H9 (cell line): ENCODE data around the gene FAM53B. TPM values are rescaled to one million over a fixed set of nuclear protein-coding genes. Genes with fewer than 3 reads are reported as not detected.

ENCODE experiments used
- DNase-seq: peaks from one replicate; pipeline ENCODE4 v3.0.0-alpha.2; 2017
- H2AFZ ChIP-seq: one replicate; pipeline ENCODE4 v1.6.1; 2013; ENCODE audit warnings: mild to moderate bottlenecking, low read length, control low read depth, moderate library complexity
- H2AK5ac ChIP-seq: 2 replicates; pipeline ENCODE4 v1.6.1; 2013; ENCODE audit warnings: low read length, control low read depth, mixed read lengths; ENCODE audit not compliant: insufficient read length
- H2BK120ac ChIP-seq: one replicate; pipeline ENCODE4 v1.6.1; 2013; ENCODE audit warnings: low read depth, mild to moderate bottlenecking, low read length, control low read depth, inconsistent platforms; ENCODE audit not compliant: poor library complexity, severe bottlenecking
- H2BK12ac ChIP-seq: 2 replicates; pipeline ENCODE4 v1.6.1; 2013; ENCODE audit warnings: low read length, control low read depth, mixed read lengths, low read depth; ENCODE audit not compliant: insufficient read length
- H2BK15ac ChIP-seq: 2 replicates; pipeline ENCODE4 v1.6.1; 2013; ENCODE audit warnings: low read depth, low read length, control low read depth
- H2BK20ac ChIP-seq: one replicate; pipeline ENCODE4 v1.6.1; 2013; ENCODE audit warnings: low read depth, mild to moderate bottlenecking, low read length, control low read depth, inconsistent platforms; ENCODE audit not compliant: poor library complexity, severe bottlenecking
- H2BK5ac ChIP-seq: 2 replicates; pipeline ENCODE4 v1.6.1; 2013; ENCODE audit warnings: low read length, control low read depth, mixed read lengths; ENCODE audit not compliant: insufficient read length
- H3K14ac ChIP-seq: 2 replicates; pipeline ENCODE4 v1.6.1; 2013; ENCODE audit warnings: low read length, control low read depth; ENCODE audit not compliant: insufficient read depth
- H3K18ac ChIP-seq: 2 replicates; pipeline ENCODE4 v1.6.1; 2013; ENCODE audit warnings: low read depth, mild to moderate bottlenecking, mixed read lengths, low read length, control low read depth; ENCODE audit not compliant: insufficient read length
- H3K23ac ChIP-seq: 2 replicates; pipeline ENCODE4 v1.6.1; 2013; ENCODE audit warnings: low read length, control low read depth, mixed read lengths, low read depth; ENCODE audit not compliant: insufficient read length
- H3K23me2 ChIP-seq: 2 replicates; pipeline ENCODE4 v1.6.1; 2013; ENCODE audit warnings: low read depth, mild to moderate bottlenecking, mixed read lengths, low read length, control low read depth; ENCODE audit not compliant: insufficient read length, poor library complexity, severe bottlenecking
- H3K27ac ChIP-seq: 2 replicates; pipeline ENCODE4 v1.5.1; 2013; ENCODE audit warnings: low read length, control low read depth, mixed read lengths, low read depth; ENCODE audit not compliant: insufficient read length
- H3K27me3 ChIP-seq: 2 replicates; pipeline ENCODE4 v1.6.1; 2013; ENCODE audit warnings: low read length, control low read depth, inconsistent platforms; ENCODE audit not compliant: insufficient read depth
- H3K4ac ChIP-seq: 2 replicates; pipeline ENCODE4 v1.6.1; 2013; ENCODE audit warnings: low read depth, mild to moderate bottlenecking, control low read depth, inconsistent platforms, low read length, moderate library complexity
- H3K4me1 ChIP-seq: 2 replicates; pipeline ENCODE4 v1.6.1; 2013; ENCODE audit warnings: low read length, control low read depth, inconsistent platforms; ENCODE audit not compliant: insufficient read depth
- H3K4me2 ChIP-seq: 2 replicates; pipeline ENCODE4 v1.6.1; 2013; ENCODE audit warnings: low read length, control low read depth, mixed read lengths; ENCODE audit not compliant: insufficient read length, insufficient read depth
- H3K56ac ChIP-seq: 2 replicates; pipeline ENCODE4 v1.6.1; 2013; ENCODE audit warnings: low read depth, mild to moderate bottlenecking, mixed read lengths, low read length, control low read depth; ENCODE audit not compliant: insufficient read length
- H3K79me1 ChIP-seq: 2 replicates; pipeline ENCODE4 v1.6.1; 2013; ENCODE audit warnings: low read depth, mild to moderate bottlenecking, moderate library complexity, low read length, control low read depth, inconsistent platforms; ENCODE audit not compliant: insufficient read depth, poor library complexity, severe bottlenecking
- H3K79me2 ChIP-seq: 2 replicates; pipeline ENCODE4 v1.6.1; 2013; ENCODE audit warnings: low read length, control low read depth, inconsistent platforms; ENCODE audit not compliant: insufficient read depth
- H3K9ac ChIP-seq: 2 replicates; pipeline ENCODE4 v1.6.1; 2013; ENCODE audit warnings: low read length, control low read depth, mixed read lengths; ENCODE audit not compliant: insufficient read length; ENCODE audit errors: extremely low read depth
- H3K9me3 ChIP-seq: one replicate; pipeline ENCODE4 v1.6.1; 2013; ENCODE audit warnings: low read depth, low read length, inconsistent platforms; ENCODE audit not compliant: control insufficient read depth
- H3T11ph ChIP-seq: one replicate; pipeline ENCODE4 v1.6.1; 2013; ENCODE audit warnings: mild to moderate bottlenecking, low read length, control low read depth, inconsistent platforms
- H4K20me1 ChIP-seq: one replicate; pipeline ENCODE4 v1.6.1; 2013; ENCODE audit not compliant: control insufficient read depth, insufficient read length, insufficient read depth
- H4K5ac ChIP-seq: 2 replicates; pipeline ENCODE4 v1.6.1; 2013; ENCODE audit warnings: low read depth, mild to moderate bottlenecking, mixed read lengths, low read length, control low read depth; ENCODE audit not compliant: insufficient read length
- H4K8ac ChIP-seq: replicated peaks from 2 replicates; pipeline ENCODE4 v1.6.1; 2013; ENCODE audit warnings: low read length, control low read depth, mixed read lengths, low read depth; ENCODE audit not compliant: insufficient read length
- H4K91ac ChIP-seq: 2 replicates; pipeline ENCODE4 v1.6.1; 2013; ENCODE audit warnings: low read depth, mild to moderate bottlenecking, moderate library complexity, mixed read lengths, low read length, control low read depth; ENCODE audit not compliant: insufficient read length
- H3K27ac Mint-ChIP-seq, 3 experiments: 2 replicates in 2 of 3; 3 replicates in 1 of 3; pipeline ENCODE4 v1.8.0; 2020 to 2021; ENCODE audit warnings: mixed read lengths in 3 of 3, mild to moderate bottlenecking in 1 of 3, moderate library complexity in 1 of 3
- H3K27me3 Mint-ChIP-seq: 2 replicates; pipeline ENCODE4 v1.8.0; 2021; ENCODE audit warnings: low read depth, mild to moderate bottlenecking, moderate library complexity, mixed read lengths
- H3K36me3 Mint-ChIP-seq, 3 experiments: 2 replicates in 2 of 3; 3 replicates in 1 of 3; pipeline ENCODE4 v1.8.0; 2020 to 2021; ENCODE audit warnings: low read depth in 3 of 3, mixed read lengths in 3 of 3; ENCODE audit not compliant: insufficient read depth in 1 of 3
- H3K4me1 Mint-ChIP-seq, 2 experiments: 2 replicates each; pipeline ENCODE4 v1.8.0; 2020; ENCODE audit warnings: mixed read lengths in 2 of 2
- H3K4me3 Mint-ChIP-seq, 2 experiments: 2 replicates in 1 of 2; 3 replicates in 1 of 2; pipeline ENCODE4 v1.8.0; 2020 to 2021; ENCODE audit warnings: mild to moderate bottlenecking in 2 of 2, mixed read lengths in 2 of 2, moderate library complexity in 1 of 2
- H3K9me3 Mint-ChIP-seq, 2 experiments: 2 replicates in 1 of 2; 3 replicates in 1 of 2; pipeline ENCODE4 v1.8.0; 2020; ENCODE audit warnings: mild to moderate bottlenecking in 2 of 2, mixed read lengths in 2 of 2, moderate library complexity in 1 of 2
- WGBS: extraction: QIAGEN DNeasy Blood & Tissue Kit; methylation state at CpG from one replicate; pipeline ENCODE4 v1.1.7; 2013; ENCODE audit warnings: missing lambda C conversion rate, low lambda C conversion rate, mixed read lengths; ENCODE audit not compliant: insufficient read length; ENCODE audit errors: extremely low coverage; 5-methylcytosine and 5-hydroxymethylcytosine counted together
- total RNA-seq: library from RNA; stranded (reverse); gene quantifications from 2 replicates; pipeline ENCODE4 v1.2.1, GENCODE V29; 2021
- TF ChIP-seq, protein P1 (sequence below): fragments of 200-600 bp; sonication (generic); conservative IDR thresholded peaks from 3 replicates; pipeline ENCODE4 v1.8.0; 2021; ENCODE audit warnings: antibody characterized with exemption, mild to moderate bottlenecking

FAM53B gene
- total RNA-seq, 1 experiment from 2014 or later, result 11.5 TPM

DNA sequence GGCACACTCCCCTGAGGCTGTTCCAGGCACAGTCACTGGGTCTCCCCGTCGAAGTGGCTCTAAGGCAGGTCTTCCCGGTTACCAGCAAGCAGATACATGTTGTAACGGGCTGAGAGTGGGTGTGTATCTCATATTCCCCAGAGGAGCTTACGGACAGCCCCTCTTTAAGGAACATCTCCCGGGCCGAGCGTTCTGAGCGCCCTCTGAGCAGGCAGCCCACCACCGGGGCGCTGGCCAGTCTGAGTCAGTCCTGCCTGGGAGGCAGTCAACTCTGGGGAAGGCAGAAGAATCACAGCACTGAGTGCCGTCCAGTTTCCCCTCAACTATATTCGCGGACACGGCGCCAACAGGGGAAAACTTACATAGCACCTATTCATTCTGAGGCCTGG lies 165.2 kb downstream of the FAM53B start:
- H3K9me3 Mint-ChIP-seq, result peaks cover 11 to 13% of the 10 kb centered on the region in 2 experiments; a peak in 4 of 5 replicates
- no peak overlapping the region for H3K27ac ChIP-seq
- H3K4me1 Mint-ChIP-seq, result peaks cover 0 to 4% of the 10 kb centered on the region in 2 experiments; a peak in 2 of 4 replicates
- H3K9ac ChIP-seq, result no peak overlapping the region
- TF ChIP-seq, protein P1, sequence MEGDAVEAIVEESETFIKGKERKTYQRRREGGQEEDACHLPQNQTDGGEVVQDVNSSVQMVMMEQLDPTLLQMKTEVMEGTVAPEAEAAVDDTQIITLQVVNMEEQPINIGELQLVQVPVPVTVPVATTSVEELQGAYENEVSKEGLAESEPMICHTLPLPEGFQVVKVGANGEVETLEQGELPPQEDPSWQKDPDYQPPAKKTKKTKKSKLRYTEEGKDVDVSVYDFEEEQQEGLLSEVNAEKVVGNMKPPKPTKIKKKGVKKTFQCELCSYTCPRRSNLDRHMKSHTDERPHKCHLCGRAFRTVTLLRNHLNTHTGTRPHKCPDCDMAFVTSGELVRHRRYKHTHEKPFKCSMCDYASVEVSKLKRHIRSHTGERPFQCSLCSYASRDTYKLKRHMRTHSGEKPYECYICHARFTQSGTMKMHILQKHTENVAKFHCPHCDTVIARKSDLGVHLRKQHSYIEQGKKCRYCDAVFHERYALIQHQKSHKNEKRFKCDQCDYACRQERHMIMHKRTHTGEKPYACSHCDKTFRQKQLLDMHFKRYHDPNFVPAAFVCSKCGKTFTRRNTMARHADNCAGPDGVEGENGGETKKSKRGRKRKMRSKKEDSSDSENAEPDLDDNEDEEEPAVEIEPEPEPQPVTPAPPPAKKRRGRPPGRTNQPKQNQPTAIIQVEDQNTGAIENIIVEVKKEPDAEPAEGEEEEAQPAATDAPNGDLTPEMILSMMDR, result no peak
- no peak overlapping the region for H2BK12ac ChIP-seq
- no peak overlapping the region for H3K56ac ChIP-seq
- no peak overlapping the region for H2AK5ac ChIP-seq
- no peak overlapping the region for H3K23ac ChIP-seq
- no CpG with 5 or more reads among the region's 16 CpGs for WGBS
- H4K20me1 ChIP-seq, result no peaks in the 10 kb centered on the region
- H2BK20ac ChIP-seq, result no peak overlapping the region
- H3K79me1 ChIP-seq, result no peaks in the 10 kb centered on the region
- H3K18ac ChIP-seq, result no peak overlapping the region
- H3K27me3 ChIP-seq, result no peaks in the 10 kb centered on the region
- no peak overlapping the region for H4K8ac ChIP-seq
- H3T11ph ChIP-seq, result no peak overlapping the region
- no peak overlapping the region for H2BK5ac ChIP-seq
- H3K4me2 ChIP-seq, result no peak overlapping the region
- no peak overlapping the region for H3K27ac Mint-ChIP-seq
- no peak overlapping the region for H2BK120ac ChIP-seq
- H3K36me3 Mint-ChIP-seq, result peaks cover 0 to 4% (median 2%) of the 10 kb centered on the region in 3 experiments; a peak in 2 of 7 replicates
- no peaks in the 10 kb centered on the region for H3K23me2 ChIP-seq
- no peaks in the 10 kb centered on the region for H3K4me1 ChIP-seq
- no peak overlapping the region for H4K5ac ChIP-seq
- no peak overlapping the region for H3K14ac ChIP-seq
- H3K4me3 Mint-ChIP-seq, result no peak overlapping the region
- H3K9me3 ChIP-seq, result no peaks in the 10 kb centered on the region
- no peak overlapping the region for H4K91ac ChIP-seq
- H3K79me2 ChIP-seq, result no peaks in the 10 kb centered on the region
- no peak overlapping the region for H2AFZ ChIP-seq
- no peak overlapping the region for H2BK15ac ChIP-seq
- no peak overlapping the region for H3K4ac ChIP-seq
- no peak for DNase-seq
- H3K27me3 Mint-ChIP-seq, result peaks cover 7% of the 10 kb centered on the region
